HEK293 (cell line): ENCODE results near the gene MFSD2A.

Source experiments
- FEZF1 ChIP-seq: fragments of 450-650 bp; formaldehyde crosslinking; IDR thresholded peaks from 2 replicates; pipeline ENCODE4 v1.5.1; 2016; ENCODE audit warnings: missing biosample characterization, missing genetic modification characterization
- GLI2 ChIP-seq: fragments of 450-650 bp; formaldehyde crosslinking; IDR thresholded peaks from 2 replicates; pipeline ENCODE4; 2017; ENCODE audit warnings: missing biosample characterization, missing genetic modification characterization, low read depth, borderline replicate concordance
- IKZF3 ChIP-seq: fragments of 450-650 bp; IDR thresholded peaks from 2 replicates; pipeline ENCODE4 v1.5.0; 2018; ENCODE audit warnings: missing biosample characterization, mild to moderate bottlenecking, missing genetic modification characterization, moderate library complexity
- YY1 ChIP-seq: fragments of 450-650 bp; formaldehyde crosslinking; IDR thresholded peaks from 2 replicates; pipeline ENCODE4 v1.5.1; 2018; ENCODE audit warnings: missing biosample characterization, missing genetic modification characterization
- ZBTB8A ChIP-seq: fragments of 450-650 bp; formaldehyde crosslinking; IDR thresholded peaks from 2 replicates; pipeline ENCODE4 v1.5.1; 2016; ENCODE audit warnings: missing biosample characterization, missing genetic modification characterization
- ZNF10 ChIP-seq: fragments of 450-650 bp; formaldehyde crosslinking; IDR thresholded peaks from 2 replicates; pipeline ENCODE4 v1.5.1; 2017; ENCODE audit warnings: missing biosample characterization, missing genetic modification characterization
- ZNF132 ChIP-seq: fragments of 450-650 bp; formaldehyde crosslinking; IDR thresholded peaks from 2 replicates; pipeline ENCODE4 v1.5.1; 2017; ENCODE audit warnings: missing biosample characterization, missing genetic modification characterization, borderline replicate concordance
- ZNF138 ChIP-seq: fragments of 450-650 bp; formaldehyde crosslinking; IDR thresholded peaks from 2 replicates; pipeline ENCODE4 v1.5.1; 2016; ENCODE audit warnings: missing biosample characterization, missing genetic modification characterization, borderline replicate concordance
- ZNF426 ChIP-seq: fragments of 450-650 bp; formaldehyde crosslinking; IDR thresholded peaks from 2 replicates; pipeline ENCODE4 v1.5.1; 2017; ENCODE audit warnings: missing biosample characterization, missing genetic modification characterization, mild to moderate bottlenecking, inconsistent platforms, moderate library complexity
- ZNF473 ChIP-seq: fragments of 450-650 bp; formaldehyde crosslinking; IDR thresholded peaks from 2 replicates; pipeline ENCODE4 v1.5.1; 2017; ENCODE audit warnings: missing biosample characterization, missing genetic modification characterization
- ZNF561 ChIP-seq: fragments of 450-650 bp; IDR thresholded peaks from 2 replicates; pipeline ENCODE4 v1.5.1; 2018; ENCODE audit warnings: missing biosample characterization, missing genetic modification characterization, borderline replicate concordance
- ZNF623 ChIP-seq: fragments of 450-650 bp; formaldehyde crosslinking; IDR thresholded peaks from 2 replicates; pipeline ENCODE4 v1.5.1; 2016; ENCODE audit warnings: missing biosample characterization, missing genetic modification characterization
- ZNF664 ChIP-seq: fragments of 450-650 bp; formaldehyde crosslinking; IDR thresholded peaks from 2 replicates; pipeline ENCODE4 v1.5.1; 2016; ENCODE audit warnings: missing biosample characterization, missing genetic modification characterization
- ZNF76 ChIP-seq: fragments of 450-650 bp; formaldehyde crosslinking; IDR thresholded peaks from 2 replicates; pipeline ENCODE4; 2016; ENCODE audit warnings: low read depth, missing biosample characterization, missing genetic modification characterization, borderline replicate concordance
- ZSCAN30 ChIP-seq: fragments of 450-650 bp; IDR thresholded peaks from 2 replicates; pipeline ENCODE4 v1.5.1; 2018; ENCODE audit warnings: missing biosample characterization, mild to moderate bottlenecking, missing genetic modification characterization, moderate library complexity
- TF ChIP-seq, protein P1 (sequence below): fragments of 450-650 bp; formaldehyde crosslinking; IDR thresholded peaks from 2 replicates; pipeline ENCODE4 v1.5.1; 2017; ENCODE audit warnings: missing biosample characterization, missing genetic modification characterization
- TF ChIP-seq, protein P2 (sequence below): fragments of 450-650 bp; formaldehyde crosslinking; IDR thresholded peaks from 2 replicates; pipeline ENCODE4 v1.5.1; 2016; ENCODE audit warnings: missing biosample characterization, missing genetic modification characterization
- TF ChIP-seq, protein P3 (sequence below): fragments of 450-650 bp; formaldehyde crosslinking; IDR thresholded peaks from 2 replicates; pipeline ENCODE4 v1.5.1; 2016; ENCODE audit warnings: missing biosample characterization, missing genetic modification characterization
- TF ChIP-seq, protein P4 (sequence below): fragments of 450-650 bp; formaldehyde crosslinking; IDR thresholded peaks from 2 replicates; pipeline ENCODE4; 2016; ENCODE audit warnings: missing biosample characterization, missing genetic modification characterization
- TF ChIP-seq, protein P5 (sequence below): fragments of 450-650 bp; formaldehyde crosslinking; IDR thresholded peaks from 2 replicates; pipeline ENCODE4 v1.5.1; 2016; ENCODE audit warnings: missing biosample characterization, missing genetic modification characterization

Gene MFSD2A

DNA sequence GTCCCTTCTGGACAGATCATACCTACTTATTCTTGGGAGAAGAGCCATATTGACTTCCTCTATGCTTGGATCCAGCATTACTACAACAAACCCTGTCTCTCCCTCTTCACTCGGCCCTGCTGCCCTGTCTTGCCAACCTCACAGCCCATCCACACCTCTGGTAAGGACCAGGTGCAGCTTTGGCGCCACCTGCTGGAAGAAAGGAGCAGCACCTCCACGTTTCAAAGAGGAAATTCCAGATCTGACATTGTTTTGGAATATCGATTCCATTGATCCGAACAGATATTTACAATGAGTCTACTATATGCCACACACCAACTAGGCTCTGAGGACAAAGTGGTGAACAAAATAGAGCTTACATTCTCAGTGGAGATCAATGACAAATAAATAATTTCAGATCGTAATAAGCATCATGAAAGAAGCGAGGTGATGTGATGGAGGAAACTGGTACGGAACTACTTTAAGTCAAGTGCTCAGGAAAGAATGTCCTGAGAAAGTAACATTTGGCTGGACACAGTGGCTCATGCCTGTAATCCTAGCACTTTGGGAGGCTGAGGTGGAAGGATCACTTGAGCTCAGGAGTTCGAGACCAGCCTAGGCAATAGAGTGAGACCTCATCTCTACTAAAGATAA, 18.7 kb downstream of the MFSD2A start (continued):
- TF ChIP-seq, protein P1, sequence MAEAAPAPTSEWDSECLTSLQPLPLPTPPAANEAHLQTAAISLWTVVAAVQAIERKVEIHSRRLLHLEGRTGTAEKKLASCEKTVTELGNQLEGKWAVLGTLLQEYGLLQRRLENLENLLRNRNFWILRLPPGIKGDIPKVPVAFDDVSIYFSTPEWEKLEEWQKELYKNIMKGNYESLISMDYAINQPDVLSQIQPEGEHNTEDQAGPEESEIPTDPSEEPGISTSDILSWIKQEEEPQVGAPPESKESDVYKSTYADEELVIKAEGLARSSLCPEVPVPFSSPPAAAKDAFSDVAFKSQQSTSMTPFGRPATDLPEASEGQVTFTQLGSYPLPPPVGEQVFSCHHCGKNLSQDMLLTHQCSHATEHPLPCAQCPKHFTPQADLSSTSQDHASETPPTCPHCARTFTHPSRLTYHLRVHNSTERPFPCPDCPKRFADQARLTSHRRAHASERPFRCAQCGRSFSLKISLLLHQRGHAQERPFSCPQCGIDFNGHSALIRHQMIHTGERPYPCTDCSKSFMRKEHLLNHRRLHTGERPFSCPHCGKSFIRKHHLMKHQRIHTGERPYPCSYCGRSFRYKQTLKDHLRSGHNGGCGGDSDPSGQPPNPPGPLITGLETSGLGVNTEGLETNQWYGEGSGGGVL (tag by site-specific recombination): no peak
- TF ChIP-seq ZNF426 (tag by site-specific recombination) (no peak), ZNF138 (tag by site-specific recombination) (no peak), YY1 (tag by site-specific recombination) (no peak), ZNF132 (tag by site-specific recombination) (no peak), ZNF473 (no peak), ZNF561 (tag by site-specific recombination) (no peak), FEZF1 (tag by site-specific recombination) (no peak), ZNF10 (tag by site-specific recombination) (no peak), ZBTB8A (tag by site-specific recombination) (no peak), ZNF664 (tag by site-specific recombination) (no peak), GLI2 (tag by site-specific recombination) (no peak), IKZF3 (tag by site-specific recombination) (0 out of 2 replicates have a peak, but pooled peaks have one; percentile 16), ZNF623 (no peak), ZNF76 (no peak), ZSCAN30 (tag by site-specific recombination) (0 out of 2 replicates have a peak, but pooled peaks have one; percentile 22)
- TF ChIP-seq, protein P2, sequence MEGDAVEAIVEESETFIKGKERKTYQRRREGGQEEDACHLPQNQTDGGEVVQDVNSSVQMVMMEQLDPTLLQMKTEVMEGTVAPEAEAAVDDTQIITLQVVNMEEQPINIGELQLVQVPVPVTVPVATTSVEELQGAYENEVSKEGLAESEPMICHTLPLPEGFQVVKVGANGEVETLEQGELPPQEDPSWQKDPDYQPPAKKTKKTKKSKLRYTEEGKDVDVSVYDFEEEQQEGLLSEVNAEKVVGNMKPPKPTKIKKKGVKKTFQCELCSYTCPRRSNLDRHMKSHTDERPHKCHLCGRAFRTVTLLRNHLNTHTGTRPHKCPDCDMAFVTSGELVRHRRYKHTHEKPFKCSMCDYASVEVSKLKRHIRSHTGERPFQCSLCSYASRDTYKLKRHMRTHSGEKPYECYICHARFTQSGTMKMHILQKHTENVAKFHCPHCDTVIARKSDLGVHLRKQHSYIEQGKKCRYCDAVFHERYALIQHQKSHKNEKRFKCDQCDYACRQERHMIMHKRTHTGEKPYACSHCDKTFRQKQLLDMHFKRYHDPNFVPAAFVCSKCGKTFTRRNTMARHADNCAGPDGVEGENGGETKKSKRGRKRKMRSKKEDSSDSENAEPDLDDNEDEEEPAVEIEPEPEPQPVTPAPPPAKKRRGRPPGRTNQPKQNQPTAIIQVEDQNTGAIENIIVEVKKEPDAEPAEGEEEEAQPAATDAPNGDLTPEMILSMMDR: peak; percentile 89
- TF ChIP-seq, protein P3, sequence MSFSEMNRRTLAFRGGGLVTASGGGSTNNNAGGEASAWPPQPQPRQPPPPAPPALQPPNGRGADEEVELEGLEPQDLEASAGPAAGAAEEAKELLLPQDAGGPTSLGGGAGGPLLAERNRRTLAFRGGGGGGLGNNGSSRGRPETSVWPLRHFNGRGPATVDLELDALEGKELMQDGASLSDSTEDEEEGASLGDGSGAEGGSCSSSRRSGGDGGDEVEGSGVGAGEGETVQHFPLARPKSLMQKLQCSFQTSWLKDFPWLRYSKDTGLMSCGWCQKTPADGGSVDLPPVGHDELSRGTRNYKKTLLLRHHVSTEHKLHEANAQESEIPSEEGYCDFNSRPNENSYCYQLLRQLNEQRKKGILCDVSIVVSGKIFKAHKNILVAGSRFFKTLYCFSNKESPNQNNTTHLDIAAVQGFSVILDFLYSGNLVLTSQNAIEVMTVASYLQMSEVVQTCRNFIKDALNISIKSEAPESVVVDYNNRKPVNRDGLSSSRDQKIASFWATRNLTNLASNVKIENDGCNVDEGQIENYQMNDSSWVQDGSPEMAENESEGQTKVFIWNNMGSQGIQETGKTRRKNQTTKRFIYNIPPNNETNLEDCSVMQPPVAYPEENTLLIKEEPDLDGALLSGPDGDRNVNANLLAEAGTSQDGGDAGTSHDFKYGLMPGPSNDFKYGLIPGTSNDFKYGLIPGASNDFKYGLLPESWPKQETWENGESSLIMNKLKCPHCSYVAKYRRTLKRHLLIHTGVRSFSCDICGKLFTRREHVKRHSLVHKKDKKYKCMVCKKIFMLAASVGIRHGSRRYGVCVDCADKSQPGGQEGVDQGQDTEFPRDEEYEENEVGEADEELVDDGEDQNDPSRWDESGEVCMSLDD (tag by site-specific recombination): no peak
- TF ChIP-seq, protein P4, sequence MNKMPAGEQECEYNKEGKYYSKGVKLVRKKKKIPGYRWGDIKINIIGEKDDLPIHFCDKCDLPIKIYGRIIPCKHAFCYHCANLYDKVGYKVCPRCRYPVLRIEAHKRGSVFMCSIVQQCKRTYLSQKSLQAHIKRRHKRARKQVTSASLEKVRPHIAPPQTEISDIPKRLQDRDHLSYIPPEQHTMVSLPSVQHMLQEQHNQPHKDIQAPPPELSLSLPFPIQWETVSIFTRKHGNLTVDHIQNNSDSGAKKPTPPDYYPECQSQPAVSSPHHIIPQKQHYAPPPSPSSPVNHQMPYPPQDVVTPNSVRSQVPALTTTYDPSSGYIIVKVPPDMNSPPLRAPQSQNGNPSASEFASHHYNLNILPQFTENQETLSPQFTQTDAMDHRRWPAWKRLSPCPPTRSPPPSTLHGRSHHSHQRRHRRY: no peak
- TF ChIP-seq, protein P5, sequence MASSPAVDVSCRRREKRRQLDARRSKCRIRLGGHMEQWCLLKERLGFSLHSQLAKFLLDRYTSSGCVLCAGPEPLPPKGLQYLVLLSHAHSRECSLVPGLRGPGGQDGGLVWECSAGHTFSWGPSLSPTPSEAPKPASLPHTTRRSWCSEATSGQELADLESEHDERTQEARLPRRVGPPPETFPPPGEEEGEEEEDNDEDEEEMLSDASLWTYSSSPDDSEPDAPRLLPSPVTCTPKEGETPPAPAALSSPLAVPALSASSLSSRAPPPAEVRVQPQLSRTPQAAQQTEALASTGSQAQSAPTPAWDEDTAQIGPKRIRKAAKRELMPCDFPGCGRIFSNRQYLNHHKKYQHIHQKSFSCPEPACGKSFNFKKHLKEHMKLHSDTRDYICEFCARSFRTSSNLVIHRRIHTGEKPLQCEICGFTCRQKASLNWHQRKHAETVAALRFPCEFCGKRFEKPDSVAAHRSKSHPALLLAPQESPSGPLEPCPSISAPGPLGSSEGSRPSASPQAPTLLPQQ (tag by site-specific recombination): 0 out of 2 replicates have a peak, but pooled peaks have one; percentile 33
- TF ChIP-seq, all 188 proteins: peak for 11
